HEK293 (cell line): ENCODE data around the gene PITPNB.

Experiments used
- FEZF1 ChIP-seq: fragments of 450-650 bp; formaldehyde crosslinking; IDR thresholded peaks from 2 replicates; pipeline ENCODE4 v1.5.1; 2016; ENCODE audit warnings: missing biosample characterization, missing genetic modification characterization
- IKZF3 ChIP-seq: fragments of 450-650 bp; IDR thresholded peaks from 2 replicates; pipeline ENCODE4 v1.5.0; 2018; ENCODE audit warnings: missing biosample characterization, mild to moderate bottlenecking, missing genetic modification characterization, moderate library complexity
- MZF1 ChIP-seq: fragments of 450-650 bp; formaldehyde crosslinking; IDR thresholded peaks from 2 replicates; pipeline ENCODE4 v1.5.1; 2017; ENCODE audit warnings: missing biosample characterization, missing genetic modification characterization, borderline replicate concordance
- OSR2 ChIP-seq: fragments of 450-650 bp; formaldehyde crosslinking; IDR thresholded peaks from 2 replicates; pipeline ENCODE4 v1.5.1; 2016; ENCODE audit warnings: missing biosample characterization, missing genetic modification characterization
- TRIM28 ChIP-seq: IDR thresholded peaks from 2 replicates; pipeline ENCODE4 v1.6.1; 2011; ENCODE audit warnings: low read length, control low read depth, borderline replicate concordance
- WT1 ChIP-seq: fragments of 450-650 bp; formaldehyde crosslinking; IDR thresholded peaks from 2 replicates; pipeline ENCODE4 v1.5.1; 2016; ENCODE audit warnings: missing biosample characterization, missing genetic modification characterization
- ZEB2 ChIP-seq: fragments of 450-650 bp; formaldehyde crosslinking; IDR thresholded peaks from 2 replicates; pipeline ENCODE4 v1.5.1; 2016; ENCODE audit warnings: missing biosample characterization, missing genetic modification characterization
- ZIC2 ChIP-seq: fragments of 450-650 bp; formaldehyde crosslinking; IDR thresholded peaks from 2 replicates; pipeline ENCODE4 v1.5.1; 2016; ENCODE audit warnings: missing biosample characterization, missing genetic modification characterization
- ZNF157 ChIP-seq: fragments of 450-650 bp; formaldehyde crosslinking; IDR thresholded peaks from 2 replicates; pipeline ENCODE4 v1.5.1; 2016; ENCODE audit warnings: missing biosample characterization, missing genetic modification characterization
- ZNF19 ChIP-seq: fragments of 450-650 bp; formaldehyde crosslinking; IDR thresholded peaks from 2 replicates; pipeline ENCODE4; 2016; ENCODE audit warnings: missing biosample characterization, missing genetic modification characterization, low read depth
- ZNF2 ChIP-seq: fragments of 450-650 bp; formaldehyde crosslinking; IDR thresholded peaks from 2 replicates; pipeline ENCODE4 v1.5.1; 2016; ENCODE audit warnings: missing biosample characterization, missing genetic modification characterization
- ZNF24 ChIP-seq: fragments of 450-650 bp; formaldehyde crosslinking; IDR thresholded peaks from 2 replicates; pipeline ENCODE4 v1.5.1; 2016; ENCODE audit warnings: missing biosample characterization, missing genetic modification characterization
- ZNF350 ChIP-seq: fragments of 450-650 bp; formaldehyde crosslinking; IDR thresholded peaks from 2 replicates; pipeline ENCODE4 v1.5.0; 2017; ENCODE audit warnings: missing biosample characterization, mild to moderate bottlenecking, missing genetic modification characterization
- ZNF404 ChIP-seq: fragments of 450-650 bp; formaldehyde crosslinking; IDR thresholded peaks from 2 replicates; pipeline ENCODE4 v1.5.1; 2017; ENCODE audit warnings: missing biosample characterization, missing genetic modification characterization
- ZNF501 ChIP-seq: fragments of 450-650 bp; formaldehyde crosslinking; IDR thresholded peaks from 2 replicates; pipeline ENCODE4 v1.5.1; 2016; ENCODE audit warnings: missing biosample characterization, missing genetic modification characterization
- ZNF600 ChIP-seq: fragments of 450-650 bp; formaldehyde crosslinking; IDR thresholded peaks from 2 replicates; pipeline ENCODE4 v1.5.1; 2016; ENCODE audit warnings: missing biosample characterization, missing genetic modification characterization
- ZNF610 ChIP-seq: fragments of 450-650 bp; formaldehyde crosslinking; IDR thresholded peaks from 2 replicates; pipeline ENCODE4 v1.5.1; 2016; ENCODE audit warnings: missing biosample characterization, missing genetic modification characterization, borderline replicate concordance
- ZSCAN23 ChIP-seq: fragments of 450-650 bp; formaldehyde crosslinking; IDR thresholded peaks from 2 replicates; pipeline ENCODE4 v1.5.1; 2016; ENCODE audit warnings: missing biosample characterization, missing genetic modification characterization
- TF ChIP-seq, protein P1 (sequence below): fragments of 450-650 bp; formaldehyde crosslinking; IDR thresholded peaks from 2 replicates; pipeline ENCODE4 v1.5.1; 2016; ENCODE audit warnings: missing biosample characterization, missing genetic modification characterization
- TF ChIP-seq, protein P2 (sequence below): fragments of 450-650 bp; formaldehyde crosslinking; IDR thresholded peaks from 2 replicates; pipeline ENCODE4 v1.5.1; 2017; ENCODE audit warnings: missing biosample characterization, missing genetic modification characterization
- TF ChIP-seq, protein P3 (sequence below): fragments of 450-650 bp; formaldehyde crosslinking; IDR thresholded peaks from 2 replicates; pipeline ENCODE4 v1.5.1; 2017; ENCODE audit warnings: missing biosample characterization, missing genetic modification characterization
- TF ChIP-seq, protein P4 (sequence below): fragments of 450-650 bp; formaldehyde crosslinking; IDR thresholded peaks from 2 replicates; pipeline ENCODE4 v1.5.1; 2016; ENCODE audit warnings: missing biosample characterization, missing genetic modification characterization
- TF ChIP-seq, protein P5 (sequence below): fragments of 450-650 bp; formaldehyde crosslinking; IDR thresholded peaks from 2 replicates; pipeline ENCODE4 v1.5.1; 2016; ENCODE audit warnings: missing biosample characterization, missing genetic modification characterization
- TF ChIP-seq, protein P6 (sequence below): fragments of 450-650 bp; IDR thresholded peaks from 2 replicates; pipeline ENCODE4 v1.5.1; 2018; ENCODE audit warnings: missing biosample characterization, mild to moderate bottlenecking, missing genetic modification characterization
- TF ChIP-seq, protein P7 (sequence below): fragments of 450-650 bp; formaldehyde crosslinking; IDR thresholded peaks from 2 replicates; pipeline ENCODE4 v1.5.1; 2016; ENCODE audit warnings: missing biosample characterization, missing genetic modification characterization

The PITPNB gene

DNA sequence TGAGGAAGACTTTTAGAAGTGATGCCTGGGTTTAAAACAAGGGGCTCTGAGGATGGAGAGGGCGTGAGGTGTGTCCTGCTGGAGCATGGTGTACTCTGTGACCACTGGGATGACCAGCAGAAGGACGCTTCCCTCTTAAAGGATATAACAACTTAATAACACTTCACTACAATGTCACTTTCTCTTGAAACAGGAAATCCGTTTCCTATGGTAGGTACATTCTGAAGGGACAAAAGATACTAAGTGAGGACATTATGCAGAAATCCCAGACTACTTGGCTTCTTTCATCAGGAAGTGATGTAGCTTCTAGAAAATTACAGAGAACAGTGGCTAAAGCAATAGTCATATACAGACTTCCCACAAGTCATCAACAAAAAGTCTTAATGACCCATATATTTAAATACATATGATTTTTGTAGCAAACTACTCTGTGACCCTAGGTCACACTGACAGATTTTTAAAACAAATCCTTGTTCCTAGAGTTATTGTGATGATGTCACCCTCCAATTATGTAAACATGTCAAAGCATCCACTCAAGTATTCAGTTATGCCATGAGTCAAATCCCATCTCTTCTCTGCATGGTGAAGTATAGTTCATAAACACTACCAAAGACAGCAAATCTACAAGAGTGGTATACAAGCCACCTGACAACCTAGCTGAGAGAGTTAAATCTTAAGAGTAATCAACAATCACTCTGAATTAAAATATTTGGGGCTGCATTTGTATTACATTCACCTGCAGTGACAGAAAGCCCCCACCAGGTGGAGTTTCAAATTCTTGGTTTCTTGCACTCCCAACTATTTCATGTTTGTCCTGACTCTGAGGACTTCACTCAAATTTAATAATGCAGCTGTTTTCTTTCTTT is 32.8 kb downstream of the PITPNB start (continued):
- TF ChIP-seq, protein P1, sequence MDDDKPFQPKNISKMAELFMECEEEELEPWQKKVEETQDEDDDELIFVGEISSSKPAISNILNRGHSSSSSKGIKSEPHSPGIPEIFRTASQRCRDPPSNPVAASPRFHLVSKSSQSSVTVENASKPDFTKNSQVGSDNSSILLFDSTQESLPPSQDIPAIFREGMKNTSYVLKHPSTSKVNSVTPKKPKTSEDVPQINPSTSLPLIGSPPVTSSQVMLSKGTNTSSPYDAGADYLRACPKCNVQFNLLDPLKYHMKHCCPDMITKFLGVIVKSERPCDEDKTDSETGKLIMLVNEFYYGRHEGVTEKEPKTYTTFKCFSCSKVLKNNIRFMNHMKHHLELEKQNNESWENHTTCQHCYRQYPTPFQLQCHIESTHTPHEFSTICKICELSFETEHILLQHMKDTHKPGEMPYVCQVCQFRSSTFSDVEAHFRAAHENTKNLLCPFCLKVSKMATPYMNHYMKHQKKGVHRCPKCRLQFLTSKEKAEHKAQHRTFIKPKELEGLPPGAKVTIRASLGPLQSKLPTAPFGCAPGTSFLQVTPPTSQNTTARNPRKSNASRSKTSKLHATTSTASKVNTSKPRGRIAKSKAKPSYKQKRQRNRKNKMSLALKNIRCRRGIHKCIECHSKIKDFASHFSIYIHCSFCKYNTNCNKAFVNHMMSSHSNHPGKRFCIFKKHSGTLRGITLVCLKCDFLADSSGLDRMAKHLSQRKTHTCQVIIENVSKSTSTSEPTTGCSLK (tag by site-specific recombination), result no peak
- TF ChIP-seq, protein P2, sequence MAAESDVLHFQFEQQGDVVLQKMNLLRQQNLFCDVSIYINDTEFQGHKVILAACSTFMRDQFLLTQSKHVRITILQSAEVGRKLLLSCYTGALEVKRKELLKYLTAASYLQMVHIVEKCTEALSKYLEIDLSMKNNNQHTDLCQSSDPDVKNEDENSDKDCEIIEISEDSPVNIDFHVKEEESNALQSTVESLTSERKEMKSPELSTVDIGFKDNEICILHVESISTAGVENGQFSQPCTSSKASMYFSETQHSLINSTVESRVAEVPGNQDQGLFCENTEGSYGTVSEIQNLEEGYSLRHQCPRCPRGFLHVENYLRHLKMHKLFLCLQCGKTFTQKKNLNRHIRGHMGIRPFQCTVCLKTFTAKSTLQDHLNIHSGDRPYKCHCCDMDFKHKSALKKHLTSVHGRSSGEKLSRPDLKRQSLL (tag by site-specific recombination), result no peak
- no peak for TF ChIP-seq IKZF3
- TF ChIP-seq, protein P3, sequence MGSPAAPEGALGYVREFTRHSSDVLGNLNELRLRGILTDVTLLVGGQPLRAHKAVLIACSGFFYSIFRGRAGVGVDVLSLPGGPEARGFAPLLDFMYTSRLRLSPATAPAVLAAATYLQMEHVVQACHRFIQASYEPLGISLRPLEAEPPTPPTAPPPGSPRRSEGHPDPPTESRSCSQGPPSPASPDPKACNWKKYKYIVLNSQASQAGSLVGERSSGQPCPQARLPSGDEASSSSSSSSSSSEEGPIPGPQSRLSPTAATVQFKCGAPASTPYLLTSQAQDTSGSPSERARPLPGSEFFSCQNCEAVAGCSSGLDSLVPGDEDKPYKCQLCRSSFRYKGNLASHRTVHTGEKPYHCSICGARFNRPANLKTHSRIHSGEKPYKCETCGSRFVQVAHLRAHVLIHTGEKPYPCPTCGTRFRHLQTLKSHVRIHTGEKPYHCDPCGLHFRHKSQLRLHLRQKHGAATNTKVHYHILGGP, result peak; percentile 70; the same call in 1 of the 2 replicates
- TF ChIP-seq ZNF610 (tag by site-specific recombination), result no peak
- TF ChIP-seq, protein P4, sequence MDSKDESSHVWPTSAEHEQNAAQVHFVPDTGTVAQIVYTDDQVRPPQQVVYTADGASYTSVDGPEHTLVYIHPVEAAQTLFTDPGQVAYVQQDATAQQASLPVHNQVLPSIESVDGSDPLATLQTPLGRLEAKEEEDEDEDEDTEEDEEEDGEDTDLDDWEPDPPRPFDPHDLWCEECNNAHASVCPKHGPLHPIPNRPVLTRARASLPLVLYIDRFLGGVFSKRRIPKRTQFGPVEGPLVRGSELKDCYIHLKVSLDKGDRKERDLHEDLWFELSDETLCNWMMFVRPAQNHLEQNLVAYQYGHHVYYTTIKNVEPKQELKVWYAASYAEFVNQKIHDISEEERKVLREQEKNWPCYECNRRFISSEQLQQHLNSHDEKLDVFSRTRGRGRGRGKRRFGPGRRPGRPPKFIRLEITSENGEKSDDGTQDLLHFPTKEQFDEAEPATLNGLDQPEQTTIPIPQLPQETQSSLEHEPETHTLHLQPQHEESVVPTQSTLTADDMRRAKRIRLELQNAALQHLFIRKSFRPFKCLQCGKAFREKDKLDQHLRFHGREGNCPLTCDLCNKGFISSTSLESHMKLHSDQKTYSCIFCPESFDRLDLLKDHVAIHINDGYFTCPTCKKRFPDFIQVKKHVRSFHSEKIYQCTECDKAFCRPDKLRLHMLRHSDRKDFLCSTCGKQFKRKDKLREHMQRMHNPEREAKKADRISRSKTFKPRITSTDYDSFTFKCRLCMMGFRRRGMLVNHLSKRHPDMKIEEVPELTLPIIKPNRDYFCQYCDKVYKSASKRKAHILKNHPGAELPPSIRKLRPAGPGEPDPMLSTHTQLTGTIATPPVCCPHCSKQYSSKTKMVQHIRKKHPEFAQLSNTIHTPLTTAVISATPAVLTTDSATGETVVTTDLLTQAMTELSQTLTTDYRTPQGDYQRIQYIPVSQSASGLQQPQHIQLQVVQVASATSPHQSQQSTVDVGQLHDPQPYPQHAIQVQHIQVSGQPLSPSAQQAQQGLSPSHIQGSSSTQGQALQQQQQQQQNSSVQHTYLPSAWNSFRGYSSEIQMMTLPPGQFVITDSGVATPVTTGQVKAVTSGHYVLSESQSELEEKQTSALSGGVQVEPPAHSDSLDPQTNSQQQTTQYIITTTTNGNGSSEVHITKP (tag by site-specific recombination), result no peak
- TF ChIP-seq ZSCAN23 (tag by site-specific recombination), result no peak
- TF ChIP-seq ZIC2 (tag by site-specific recombination), result no peak
- TF ChIP-seq ZNF24 (tag by site-specific recombination), result 0 out of 2 replicates have a peak, but pooled peaks have one; percentile 59
- TF ChIP-seq, protein P5, sequence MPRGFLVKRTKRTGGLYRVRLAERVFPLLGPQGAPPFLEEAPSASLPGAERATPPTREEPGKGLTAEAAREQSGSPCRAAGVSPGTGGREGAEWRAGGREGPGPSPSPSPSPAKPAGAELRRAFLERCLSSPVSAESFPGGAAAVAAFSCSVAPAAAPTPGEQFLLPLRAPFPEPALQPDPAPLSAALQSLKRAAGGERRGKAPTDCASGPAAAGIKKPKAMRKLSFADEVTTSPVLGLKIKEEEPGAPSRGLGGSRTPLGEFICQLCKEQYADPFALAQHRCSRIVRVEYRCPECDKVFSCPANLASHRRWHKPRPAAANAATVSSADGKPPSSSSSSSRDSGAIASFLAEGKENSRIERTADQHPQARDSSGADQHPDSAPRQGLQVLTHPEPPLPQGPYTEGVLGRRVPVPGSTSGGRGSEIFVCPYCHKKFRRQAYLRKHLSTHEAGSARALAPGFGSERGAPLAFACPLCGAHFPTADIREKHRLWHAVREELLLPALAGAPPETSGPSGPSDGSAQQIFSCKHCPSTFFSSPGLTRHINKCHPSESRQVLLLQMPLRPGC (tag by site-specific recombination), result 0 out of 2 replicates have a peak, but pooled peaks have one; percentile 55
- no peak for TF ChIP-seq ZNF157 (tag by site-specific recombination)
- TF ChIP-seq, protein P6, sequence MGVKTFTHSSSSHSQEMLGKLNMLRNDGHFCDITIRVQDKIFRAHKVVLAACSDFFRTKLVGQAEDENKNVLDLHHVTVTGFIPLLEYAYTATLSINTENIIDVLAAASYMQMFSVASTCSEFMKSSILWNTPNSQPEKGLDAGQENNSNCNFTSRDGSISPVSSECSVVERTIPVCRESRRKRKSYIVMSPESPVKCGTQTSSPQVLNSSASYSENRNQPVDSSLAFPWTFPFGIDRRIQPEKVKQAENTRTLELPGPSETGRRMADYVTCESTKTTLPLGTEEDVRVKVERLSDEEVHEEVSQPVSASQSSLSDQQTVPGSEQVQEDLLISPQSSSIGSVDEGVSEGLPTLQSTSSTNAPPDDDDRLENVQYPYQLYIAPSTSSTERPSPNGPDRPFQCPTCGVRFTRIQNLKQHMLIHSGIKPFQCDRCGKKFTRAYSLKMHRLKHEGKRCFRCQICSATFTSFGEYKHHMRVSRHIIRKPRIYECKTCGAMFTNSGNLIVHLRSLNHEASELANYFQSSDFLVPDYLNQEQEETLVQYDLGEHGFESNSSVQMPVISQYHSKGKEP, result no peak
- no peak for TF ChIP-seq MZF1 (tag by site-specific recombination)
- TF ChIP-seq ZNF501 (tag by site-specific recombination), result no peak
- no peak for TF ChIP-seq ZNF600 (tag by site-specific recombination)
- no peak for TF ChIP-seq TRIM28
- TF ChIP-seq, protein P7, sequence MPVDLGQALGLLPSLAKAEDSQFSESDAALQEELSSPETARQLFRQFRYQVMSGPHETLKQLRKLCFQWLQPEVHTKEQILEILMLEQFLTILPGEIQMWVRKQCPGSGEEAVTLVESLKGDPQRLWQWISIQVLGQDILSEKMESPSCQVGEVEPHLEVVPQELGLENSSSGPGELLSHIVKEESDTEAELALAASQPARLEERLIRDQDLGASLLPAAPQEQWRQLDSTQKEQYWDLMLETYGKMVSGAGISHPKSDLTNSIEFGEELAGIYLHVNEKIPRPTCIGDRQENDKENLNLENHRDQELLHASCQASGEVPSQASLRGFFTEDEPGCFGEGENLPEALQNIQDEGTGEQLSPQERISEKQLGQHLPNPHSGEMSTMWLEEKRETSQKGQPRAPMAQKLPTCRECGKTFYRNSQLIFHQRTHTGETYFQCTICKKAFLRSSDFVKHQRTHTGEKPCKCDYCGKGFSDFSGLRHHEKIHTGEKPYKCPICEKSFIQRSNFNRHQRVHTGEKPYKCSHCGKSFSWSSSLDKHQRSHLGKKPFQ (tag by site-specific recombination), result no peak
- no peak for TF ChIP-seq ZNF350 (tag by site-specific recombination)
- TF ChIP-seq ZNF2 (tag by site-specific recombination), result no peak
- no peak for TF ChIP-seq WT1 (tag by site-specific recombination)
- peak; percentile 65; the same call in 1 of the 2 replicates for TF ChIP-seq ZEB2 (tag by site-specific recombination)
- no peak for TF ChIP-seq ZNF404 (tag by site-specific recombination)
- TF ChIP-seq ZNF19 (tag by site-specific recombination), result no peak
- TF ChIP-seq OSR2 (tag by site-specific recombination), result no peak
- no peak for TF ChIP-seq FEZF1 (tag by site-specific recombination)
